HL-60/S4 (cell line): ENCODE data around the gene KCNB1.

ENCODE experiments used
- in situ Hi-C: fragments of 300-500 bp; cut with MboI; formaldehyde crosslinking; loops from 2 replicates; pipeline ENCODE4 v1.14.3; 2022; ENCODE audit warnings: low sequenced_read_pairs

The KCNB1 gene

GRCh38 chr20:49475292-49476015 is 7.0 kb downstream of the KCNB1 start:
- in situ Hi-C loops: no loop called here

GRCh38 chr20:49471397-49471796 is 11.1 kb downstream of the KCNB1 start:
- in situ Hi-C loops: no loop called here

- in situ Hi-C loops: no loop called here
Observed at GRCh38 chr20:49470922-49471321, 11.5 kb downstream of the KCNB1 start.

GRCh38 chr20:49469060-49469459 is 13.4 kb downstream of the KCNB1 start:
- in situ Hi-C loops: no loop called here

GRCh38 chr20:49468412-49468811 is 14.1 kb downstream of the KCNB1 start:
- in situ Hi-C loops: no loop called here

- in situ Hi-C loops: no loop called here
Observed at GRCh38 chr20:49466114-49466912, 16.2 kb downstream of the KCNB1 start.

GRCh38 chr20:49464556-49464955 is 17.9 kb downstream of the KCNB1 start:
- in situ Hi-C loops: no loop called here

GRCh38 chr20:49462626-49463025 is 19.8 kb downstream of the KCNB1 start:
- in situ Hi-C loops: no loop called here

- in situ Hi-C loops: no loop called here
Observed at GRCh38 chr20:49461894-49462620, 20.4 kb downstream of the KCNB1 start.

- in situ Hi-C loops: no loop called here
Observed at GRCh38 chr20:49460916-49461315, 21.6 kb downstream of the KCNB1 start.

- in situ Hi-C loops: no loop called here
Observed at GRCh38 chr20:49460131-49460530, 22.3 kb downstream of the KCNB1 start.

GRCh38 chr20:49459684-49460083 is 22.8 kb downstream of the KCNB1 start:
- in situ Hi-C loops: no loop called here

GRCh38 chr20:49457444-49457843 is 25.0 kb downstream of the KCNB1 start:
- in situ Hi-C loops: no loop called here

- in situ Hi-C loops: no loop called here
Observed at GRCh38 chr20:49456646-49457045, 25.8 kb downstream of the KCNB1 start.

- in situ Hi-C loops: no loop called here
Observed at GRCh38 chr20:49455691-49456090, 26.8 kb downstream of the KCNB1 start.

GRCh38 chr20:49452011-49452482 is 30.4 kb downstream of the KCNB1 start:
- in situ Hi-C loops: no loop called here

- in situ Hi-C loops: no loop called here
Observed at GRCh38 chr20:49450281-49450721, 32.2 kb downstream of the KCNB1 start.

GRCh38 chr20:49448917-49449316 is 33.6 kb downstream of the KCNB1 start:
- in situ Hi-C loops: no loop called here

GRCh38 chr20:49447946-49448809 is 34.3 kb downstream of the KCNB1 start:
- in situ Hi-C loops: no loop called here

- in situ Hi-C loops: no loop called here
Observed at GRCh38 chr20:49447364-49447763, 35.1 kb downstream of the KCNB1 start.
